ENCODE results near the gene ZNF749. TPM values are rescaled to one million over a fixed set of nuclear protein-coding genes. Genes with fewer than 3 reads are reported as not detected.

ZNF749 gene
- total and polyA plus RNA-seq, 10 of the 15 experiments (the other 5 are each of a cell fraction or from before 2014, with no cell fraction given): 3.1 to 20.2 (median 13.7) TPM

DNA sequence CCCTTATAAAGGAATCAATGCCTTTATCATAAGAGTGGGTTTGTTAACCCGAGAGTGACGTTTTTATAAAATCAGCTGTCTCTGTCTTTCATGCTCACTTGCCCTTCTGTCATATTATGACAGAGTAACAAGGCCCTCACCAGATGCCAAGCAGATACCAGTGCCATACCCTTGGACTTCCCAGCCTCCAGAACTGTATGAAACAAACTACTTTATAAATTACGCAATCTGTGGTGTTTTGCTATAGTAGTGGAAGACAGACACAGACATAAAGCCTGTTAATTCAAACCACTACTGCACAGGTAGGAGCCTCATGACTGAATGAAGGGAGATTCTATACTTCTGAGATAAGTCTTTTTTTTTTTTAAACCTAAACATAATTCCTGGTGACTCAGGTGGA is 17.2 kb downstream of the ZNF749 start:
- no TSS peak for BruUV-seq (replicated peaks)
- no peaks in the 10 kb centered on the region for H3K27me3 ChIP-seq (replicated peaks in 1 of 2; ENCODE audit: control insufficient read depth in 2 of 2, insufficient read depth in 2 of 2, low read length in 1 of 2)
- H3K27ac ChIP-seq (ENCODE audit: control insufficient read depth, insufficient read depth): no peak overlapping the region
- ChIA-PET CTCF (no interaction called here), RAD21 (ENCODE audit: unreplicated experiment) (no interaction called here), POLR2A (no interaction called here), SMC1A (ENCODE audit: uncharacterized antibody, unreplicated experiment) (no interaction called here)
- no peak for ATAC-seq
- H3K9ac ChIP-seq (ENCODE audit: control insufficient read depth, insufficient read depth, low read length): no peak overlapping the region
- no peak overlapping the region for H3K4me3 ChIP-seq
- peaks cover 2% of the 10 kb centered on the region; the same call in 2 of the 3 replicates for H3K9me3 ChIP-seq (replicated peaks; ENCODE audit: control insufficient read depth, insufficient read depth, low read length)
- in situ Hi-C loops (cut with MboI): no loop called here
- no peaks in the 10 kb centered on the region for H4K20me1 ChIP-seq (ENCODE audit: control insufficient read depth, insufficient read depth)
- no peaks in the 10 kb centered on the region for H3K4me1 ChIP-seq (ENCODE audit: control insufficient read depth, insufficient read depth, low read length)
- no peaks in the 10 kb centered on the region for H3K79me2 ChIP-seq (ENCODE audit: control insufficient read depth, insufficient read depth, low read length)
- FAIRE-seq: no peak
- no peak overlapping the region for H2AFZ ChIP-seq (ENCODE audit: control insufficient read depth, low read depth, low read length)
- intact Hi-C loops (cut with micrococcal nuclease; ENCODE audit: unreplicated experiment): no loop called here
- WGBS (ENCODE audit: insufficient coverage, insufficient replicate concordance, low lambda C conversion rate, missing lambda C conversion rate): 98% methylated on average over 3 of the region's 3 CpGs
- H3K4me2 ChIP-seq (ENCODE audit: control insufficient read depth, insufficient read depth): no peak overlapping the region
- no peak for DNase-seq (ENCODE audit: low read depth, low spot score)
- TF ChIP-seq ZNF274 (IDR thresholded peaks at IDR 0.05; ENCODE audit: insufficient read depth, insufficient read length): no peak
- TF ChIP-seq POLR2A (IDR thresholded peaks at IDR 0.05; ENCODE audit: low read depth, low read length): no peak
- no peak for TF ChIP-seq CREB1 (IDR thresholded peaks at IDR 0.05; ENCODE audit: low read depth)
- TF ChIP-seq, protein P1, sequence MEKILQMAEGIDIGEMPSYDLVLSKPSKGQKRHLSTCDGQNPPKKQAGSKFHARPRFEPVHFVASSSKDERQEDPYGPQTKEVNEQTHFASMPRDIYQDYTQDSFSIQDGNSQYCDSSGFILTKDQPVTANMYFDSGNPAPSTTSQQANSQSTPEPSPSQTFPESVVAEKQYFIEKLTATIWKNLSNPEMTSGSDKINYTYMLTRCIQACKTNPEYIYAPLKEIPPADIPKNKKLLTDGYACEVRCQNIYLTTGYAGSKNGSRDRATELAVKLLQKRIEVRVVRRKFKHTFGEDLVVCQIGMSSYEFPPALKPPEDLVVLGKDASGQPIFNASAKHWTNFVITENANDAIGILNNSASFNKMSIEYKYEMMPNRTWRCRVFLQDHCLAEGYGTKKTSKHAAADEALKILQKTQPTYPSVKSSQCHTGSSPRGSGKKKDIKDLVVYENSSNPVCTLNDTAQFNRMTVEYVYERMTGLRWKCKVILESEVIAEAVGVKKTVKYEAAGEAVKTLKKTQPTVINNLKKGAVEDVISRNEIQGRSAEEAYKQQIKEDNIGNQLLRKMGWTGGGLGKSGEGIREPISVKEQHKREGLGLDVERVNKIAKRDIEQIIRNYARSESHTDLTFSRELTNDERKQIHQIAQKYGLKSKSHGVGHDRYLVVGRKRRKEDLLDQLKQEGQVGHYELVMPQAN (conservative IDR thresholded peaks at IDR 0.05): no peak
- no peak for TF ChIP-seq CHD1 (IDR thresholded peaks at IDR 0.05; ENCODE audit: low read depth, low read length)
- no peaks in the 10 kb centered on the region for H3K36me3 ChIP-seq (ENCODE audit: control insufficient read depth in 2 of 2, insufficient read depth in 2 of 2, low read length in 1 of 2)

DNA sequence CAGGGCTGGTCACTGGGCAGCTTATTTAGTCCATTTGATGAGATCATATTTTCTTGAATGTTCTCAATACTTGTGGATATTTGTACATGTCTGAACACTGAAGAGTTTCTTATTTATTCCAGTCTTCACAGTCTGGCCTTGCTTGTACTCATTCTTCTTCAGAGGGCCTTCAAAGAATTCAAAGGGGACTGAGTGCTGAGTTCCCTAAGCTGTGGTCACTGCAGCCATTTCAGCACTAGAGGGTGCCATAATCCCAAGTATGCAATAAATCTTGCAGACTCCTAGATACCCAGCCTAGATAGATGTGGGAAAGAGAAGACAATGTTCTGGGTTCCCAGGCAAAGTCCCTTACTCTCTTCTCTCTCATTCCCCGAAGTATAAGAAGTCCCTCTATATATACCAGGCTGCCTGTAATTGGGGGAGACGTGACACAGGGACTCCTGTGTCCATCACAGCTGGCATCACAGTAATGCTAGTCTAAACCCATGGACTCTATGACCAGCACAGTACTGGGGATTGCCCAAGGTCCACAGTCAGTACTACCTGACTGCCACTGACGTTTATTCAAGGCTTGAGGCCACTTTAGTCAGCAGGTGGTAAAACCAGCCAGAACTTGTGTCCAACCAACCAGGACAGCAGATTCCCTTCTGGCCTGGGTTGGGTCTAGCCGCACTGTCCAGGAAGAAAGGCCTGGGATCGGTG is 30.7 kb downstream of the ZNF749 start:
- Histone ChIP-seq H3K27ac (ENCODE audit: control insufficient read depth, insufficient read depth) (no peak overlapping the region), H3K9me3 (replicated peaks; ENCODE audit: control insufficient read depth, insufficient read depth, low read length) (peaks cover 3% of the 10 kb centered on the region), H3K79me2 (ENCODE audit: control insufficient read depth, insufficient read depth, low read length) (no peaks in the 10 kb centered on the region), H2AFZ (ENCODE audit: control insufficient read depth, low read depth, low read length) (no peak overlapping the region), H4K20me1 (ENCODE audit: control insufficient read depth, insufficient read depth) (no peaks in the 10 kb centered on the region), H3K4me2 (ENCODE audit: control insufficient read depth, insufficient read depth) (no peak overlapping the region), H3K4me3 (no peak overlapping the region), H3K36me3 (ENCODE audit: control insufficient read depth in 2 of 2, insufficient read depth in 2 of 2, low read length in 1 of 2) (no peaks in the 10 kb centered on the region), H3K9ac (ENCODE audit: control insufficient read depth, insufficient read depth, low read length) (no peak overlapping the region), H3K4me1 (ENCODE audit: control insufficient read depth, insufficient read depth, low read length) (no peaks in the 10 kb centered on the region), H3K27me3 (replicated peaks in 1 of 2; ENCODE audit: control insufficient read depth in 2 of 2, insufficient read depth in 2 of 2, low read length in 1 of 2) (no peaks in the 10 kb centered on the region)
- CTCF ChIA-PET: interaction anchor here (0.6 to 1.3 kb wide), 5 partner anchors 27 to 882 kb away, joined by 3 to 6 read pairs (median 3); partner anchors contain the start of gene ZSCAN22
- peak; percentile 93 for ATAC-seq
- SMC1A ChIA-PET (ENCODE audit: uncharacterized antibody, unreplicated experiment): interaction anchor here (0.6 to 1.3 kb wide), 3 partner anchors 60 to 1294 kb away, joined by 3 to 5 read pairs (median 3); no protein-coding TSS in a partner anchor
- in situ Hi-C loops (cut with MboI) (no loop called here), intact Hi-C loops (cut with micrococcal nuclease; ENCODE audit: unreplicated experiment) (no loop called here)
- BruUV-seq (replicated peaks): no TSS peak
- peak; percentile 12 for DNase-seq (ENCODE audit: low read depth, low spot score)
- FAIRE-seq: peak; percentile 18
- POLR2A ChIA-PET: no interaction called here
- WGBS (ENCODE audit: insufficient coverage, insufficient replicate concordance, low lambda C conversion rate, missing lambda C conversion rate): 28% methylated on average over 5 of the region's 5 CpGs
- RAD21 ChIA-PET (ENCODE audit: unreplicated experiment): no interaction called here
- no peak for TF ChIP-seq PAX5 (IDR thresholded peaks at IDR 0.05; ENCODE audit: borderline replicate concordance, low read depth, low read length)
- TF ChIP-seq CREB1 (IDR thresholded peaks at IDR 0.05; ENCODE audit: low read depth): no peak
- no peak for TF ChIP-seq ZNF207 (IDR thresholded peaks at IDR 0.05; ENCODE audit: borderline replicate concordance)
- TF ChIP-seq SREBF2 (IDR thresholded peaks at IDR 0.05; ENCODE audit: low read length): no peak
- TF ChIP-seq NFXL1 (IDR thresholded peaks at IDR 0.05; ENCODE audit: borderline replicate concordance): no peak
- TF ChIP-seq SUZ12 (IDR thresholded peaks at IDR 0.05; ENCODE audit: unreplicated experiment): no peak
- TF ChIP-seq, protein P2, sequence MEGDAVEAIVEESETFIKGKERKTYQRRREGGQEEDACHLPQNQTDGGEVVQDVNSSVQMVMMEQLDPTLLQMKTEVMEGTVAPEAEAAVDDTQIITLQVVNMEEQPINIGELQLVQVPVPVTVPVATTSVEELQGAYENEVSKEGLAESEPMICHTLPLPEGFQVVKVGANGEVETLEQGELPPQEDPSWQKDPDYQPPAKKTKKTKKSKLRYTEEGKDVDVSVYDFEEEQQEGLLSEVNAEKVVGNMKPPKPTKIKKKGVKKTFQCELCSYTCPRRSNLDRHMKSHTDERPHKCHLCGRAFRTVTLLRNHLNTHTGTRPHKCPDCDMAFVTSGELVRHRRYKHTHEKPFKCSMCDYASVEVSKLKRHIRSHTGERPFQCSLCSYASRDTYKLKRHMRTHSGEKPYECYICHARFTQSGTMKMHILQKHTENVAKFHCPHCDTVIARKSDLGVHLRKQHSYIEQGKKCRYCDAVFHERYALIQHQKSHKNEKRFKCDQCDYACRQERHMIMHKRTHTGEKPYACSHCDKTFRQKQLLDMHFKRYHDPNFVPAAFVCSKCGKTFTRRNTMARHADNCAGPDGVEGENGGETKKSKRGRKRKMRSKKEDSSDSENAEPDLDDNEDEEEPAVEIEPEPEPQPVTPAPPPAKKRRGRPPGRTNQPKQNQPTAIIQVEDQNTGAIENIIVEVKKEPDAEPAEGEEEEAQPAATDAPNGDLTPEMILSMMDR (IDR thresholded peaks at IDR 0.05 in 2 of 3, conservative IDR thresholded peaks at IDR 0.05 in 1 of 3; ENCODE audit: control insufficient read depth in 2 of 3, extremely low read depth in 1 of 3, insufficient read depth in 1 of 3, low read depth in 3 of 3, low read length in 3 of 3): peak; percentile 52 to 67 (median 61)
- TF ChIP-seq SRF (IDR thresholded peaks at IDR 0.05; ENCODE audit: low read depth in 2 of 2, low read length in 2 of 2): no peak
- TF ChIP-seq RAD21 (IDR thresholded peaks at IDR 0.05; ENCODE audit: insufficient read depth, low read depth, low read length): peak; percentile 77
- no peak for TF ChIP-seq FOXM1 (IDR thresholded peaks at IDR 0.05; ENCODE audit: low read depth, low read length)

All from GM12878 (cell line).